ENCODE results near the gene S100A5. TPM values are rescaled to one million over a fixed set of nuclear protein-coding genes. Genes with fewer than 3 reads are reported as not detected.

S100A5 gene
- total RNA-seq, 1 donor from 2014 or later, result not detected

GRCh38 chr1:153549741-153550397, 9.1 kb upstream of the S100A5 start:
- no peaks in the 10 kb centered on the region for H3K27me3 ChIP-seq (ENCODE audit: control insufficient read depth, insufficient read depth, low read length)
- no peak overlapping the region for H3K4me3 ChIP-seq (ENCODE audit: low read depth, low read length)
- DNase-seq (ENCODE audit: low read depth) (no peak), FAIRE-seq (no peak)
- peaks cover 14% of the 10 kb centered on the region for H3K36me3 ChIP-seq (ENCODE audit: control insufficient read depth, insufficient read depth, low read length)
- no peak for TF ChIP-seq CTCF (IDR thresholded peaks at IDR 0.05; ENCODE audit: insufficient read depth, low read length, severe bottlenecking)

- no peaks in the 10 kb centered on the region for H3K27me3 ChIP-seq (ENCODE audit: control insufficient read depth, insufficient read depth, low read length)
- no peak for FAIRE-seq
- H3K36me3 ChIP-seq (ENCODE audit: control insufficient read depth, insufficient read depth, low read length), result peaks cover 14% of the 10 kb centered on the region
- TF ChIP-seq CTCF (IDR thresholded peaks at IDR 0.05; ENCODE audit: insufficient read depth, low read length, severe bottlenecking), result peak; percentile 16
- peak; percentile 77 for DNase-seq (ENCODE audit: low read depth)
- H3K4me3 ChIP-seq (ENCODE audit: low read depth, low read length), result no peak within 1 kb of the TSS
These were observed 8.3 kb upstream of the S100A5 start, which contains the start of gene S100A3 for GRCh38 chr1:153548722-153549688. TSS of gene S100A3 (minus strand) at chr1:153549258. CDS start at chr1:153548485, 773 bp downstream.

GRCh38 chr1:153547560-153548551, 7.1 kb upstream of the S100A5 start:
- TF ChIP-seq CTCF (IDR thresholded peaks at IDR 0.05; ENCODE audit: insufficient read depth, low read length, severe bottlenecking), result no peak
- Histone ChIP-seq H3K27me3 (ENCODE audit: control insufficient read depth, insufficient read depth, low read length) (no peaks in the 10 kb centered on the region), H3K4me3 (ENCODE audit: low read depth, low read length) (no peak overlapping the region), H3K36me3 (ENCODE audit: control insufficient read depth, insufficient read depth, low read length) (peaks cover 8% of the 10 kb centered on the region)
- DNase-seq (ENCODE audit: low read depth) (no peak), FAIRE-seq (no peak)

GRCh38 chr1:153546796-153547559, 6.2 kb upstream of the S100A5 start:
- TF ChIP-seq CTCF (IDR thresholded peaks at IDR 0.05; ENCODE audit: insufficient read depth, low read length, severe bottlenecking), result no peak
- Histone ChIP-seq H3K27me3 (ENCODE audit: control insufficient read depth, insufficient read depth, low read length) (no peaks in the 10 kb centered on the region), H3K36me3 (ENCODE audit: control insufficient read depth, insufficient read depth, low read length) (peaks cover 7% of the 10 kb centered on the region), H3K4me3 (ENCODE audit: low read depth, low read length) (no peak overlapping the region)
- FAIRE-seq, result no peak
- no peak for DNase-seq (ENCODE audit: low read depth)

GRCh38 chr1:153546371-153546770, 5.6 kb upstream of the S100A5 start:
- Histone ChIP-seq H3K4me3 (ENCODE audit: low read depth, low read length) (no peak overlapping the region), H3K36me3 (ENCODE audit: control insufficient read depth, insufficient read depth, low read length) (peaks cover 7% of the 10 kb centered on the region), H3K27me3 (ENCODE audit: control insufficient read depth, insufficient read depth, low read length) (no peaks in the 10 kb centered on the region)
- FAIRE-seq (no peak), DNase-seq (ENCODE audit: low read depth) (no peak)
- TF ChIP-seq CTCF (IDR thresholded peaks at IDR 0.05; ENCODE audit: insufficient read depth, low read length, severe bottlenecking), result no peak

All from bronchial epithelial cell (primary cell).